Kidney capillary endothelial cell (primary cell): ENCODE data around the gene TPRA1.
A peak's percentile ranks its signal among the peaks of the same experiment; 100 is the strongest.
"Not testable (repeated sequence)": the region's sequence is repeated elsewhere in the genome, so short reads cannot be mapped to it uniquely, and the experiment has no call there.

Source experiments
- DNase-seq: peaks from one replicate; pipeline ENCODE4 v3.0.0-alpha.2; 2018; ENCODE audit warnings: low spot score

The TPRA1 gene

GRCh38 chr3:127536830-127537812 lies 53.4 kb downstream of the TPRA1 start:
- DNase-seq, result no peak

GRCh38 chr3:127535901-127536829 lies 54.4 kb downstream of the TPRA1 start:
- peak; percentile 24 for DNase-seq

GRCh38 chr3:127535106-127535785 lies 55.3 kb downstream of the TPRA1 start:
- DNase-seq, result no peak

- no peak for DNase-seq
Measured at GRCh38 chr3:127534564-127534963, 56.0 kb downstream of the TPRA1 start.

GRCh38 chr3:127534161-127534451 lies 56.4 kb downstream of the TPRA1 start:
- no peak for DNase-seq

GRCh38 chr3:127532561-127533203 lies 57.9 kb downstream of the TPRA1 start:
- DNase-seq, result no peak

- DNase-seq, result no peak
Measured at GRCh38 chr3:127531821-127532220, 58.7 kb downstream of the TPRA1 start.

GRCh38 chr3:127530863-127531262 lies 59.7 kb downstream of the TPRA1 start:
- DNase-seq, result not testable (repeated sequence)

- DNase-seq, result no peak
Measured at GRCh38 chr3:127529346-127530188, 61.0 kb downstream of the TPRA1 start.

- no peak for DNase-seq
Measured at GRCh38 chr3:127525373-127525772, 65.2 kb downstream of the TPRA1 start.

GRCh38 chr3:127524296-127524896 lies 66.1 kb downstream of the TPRA1 start:
- DNase-seq, result no peak
